Neuronal stem cell (in vitro differentiated cells): ENCODE data around the gene ICOS.

Source experiments
- DNase-seq: peaks from one replicate; pipeline ENCODE4 v3.0.0-alpha.2; 2013; ENCODE audit warnings: low spot score
- H2AFZ ChIP-seq: one replicate; pipeline ENCODE4 v1.6.1; 2013; ENCODE audit warnings: mild to moderate bottlenecking, low read length, inconsistent platforms
- H2AK5ac ChIP-seq: 2 replicates; pipeline ENCODE4 v1.6.1; 2013; ENCODE audit warnings: low read depth, mild to moderate bottlenecking, inconsistent platforms, low read length, moderate library complexity, mixed read lengths
- H2BK120ac ChIP-seq: 2 replicates; pipeline ENCODE4 v1.6.1; 2013; ENCODE audit warnings: low read depth, mild to moderate bottlenecking, inconsistent platforms, low read length, moderate library complexity, mixed read lengths
- H2BK12ac ChIP-seq: one replicate; pipeline ENCODE4 v1.6.1; 2013; ENCODE audit warnings: low read length, inconsistent platforms
- H2BK15ac ChIP-seq: 2 replicates; pipeline ENCODE4 v1.6.1; 2013; ENCODE audit warnings: mild to moderate bottlenecking, low read length, inconsistent platforms, mixed read lengths
- H2BK5ac ChIP-seq: one replicate; pipeline ENCODE4 v1.6.1; 2013; ENCODE audit warnings: inconsistent platforms, mild to moderate bottlenecking, low read length, moderate library complexity
- H3K14ac ChIP-seq: one replicate; pipeline ENCODE4 v1.6.1; 2013; ENCODE audit warnings: low read length, inconsistent platforms
- H3K18ac ChIP-seq: 2 replicates; pipeline ENCODE4 v1.6.1; 2013; ENCODE audit warnings: low read length, inconsistent platforms
- H3K23ac ChIP-seq: 2 replicates; pipeline ENCODE4 v1.6.1; 2013; ENCODE audit warnings: low read depth, mild to moderate bottlenecking, mixed read lengths, low read length, inconsistent platforms; ENCODE audit not compliant: poor library complexity
- H3K27ac ChIP-seq: replicated peaks from 3 replicates; pipeline ENCODE4 v1.5.1; 2013; ENCODE audit warnings: low read length, inconsistent platforms
- H3K27me3 ChIP-seq, 3 experiments: 2 replicates each; pipeline ENCODE4 v1.6.1; 2013; ENCODE audit warnings: low read length in 3 of 3, mild to moderate bottlenecking in 2 of 3, inconsistent platforms in 1 of 3, low read depth in 1 of 3, mixed read lengths in 1 of 3, moderate library complexity in 1 of 3; ENCODE audit not compliant: control insufficient read depth in 3 of 3, insufficient read depth in 3 of 3
- H3K36me3 ChIP-seq, 2 donors: replicated peaks in 1 of 2; 2 replicates each; pipeline ENCODE4 v1.6.1; 2013; ENCODE audit warnings: low read length in 2 of 2; ENCODE audit not compliant: control insufficient read depth in 2 of 2, insufficient read depth in 2 of 2
- H3K4ac ChIP-seq: 2 replicates; pipeline ENCODE4 v1.6.1; 2013; ENCODE audit warnings: inconsistent platforms, mild to moderate bottlenecking, low read length, moderate library complexity
- H3K4me1 ChIP-seq, 2 donors: 1 replicate in 1 of 2; 2 replicates in 1 of 2; pipeline ENCODE4 v1.6.1; 2013; ENCODE audit warnings: low read length in 2 of 2, low read depth in 1 of 2; ENCODE audit not compliant: control insufficient read depth in 2 of 2, insufficient read depth in 1 of 2
- H3K4me2 ChIP-seq: one replicate; pipeline ENCODE4 v1.6.1; 2013; ENCODE audit warnings: mild to moderate bottlenecking, low read length, inconsistent platforms; ENCODE audit not compliant: insufficient read depth, poor library complexity, severe bottlenecking
- H3K4me3 ChIP-seq, 2 donors: 2 replicates each; pipeline ENCODE4 v1.5.1; 2013; ENCODE audit warnings: low read length in 2 of 2, mild to moderate bottlenecking in 2 of 2, inconsistent platforms in 1 of 2, moderate library complexity in 1 of 2
- H3K79me1 ChIP-seq: one replicate; pipeline ENCODE4 v1.6.1; 2013; ENCODE audit warnings: low read depth, mild to moderate bottlenecking, inconsistent platforms, low read length, moderate library complexity
- H3K9ac ChIP-seq: one replicate; pipeline ENCODE4 v1.6.1; 2013; ENCODE audit warnings: mild to moderate bottlenecking, low read depth, low read length, inconsistent platforms; ENCODE audit not compliant: poor library complexity
- H3K9me3 ChIP-seq, 2 donors: replicated peaks in 1 of 2; 2 replicates each; pipeline versions ENCODE3 to v1.6.1; 2013; ENCODE audit warnings: low read length in 2 of 2, mild to moderate bottlenecking in 2 of 2, inconsistent platforms in 1 of 2, low read depth in 1 of 2, mixed read lengths in 1 of 2, moderate library complexity in 1 of 2; ENCODE audit not compliant: control insufficient read depth in 2 of 2, insufficient read depth in 1 of 2
- H4K8ac ChIP-seq: one replicate; pipeline ENCODE4 v1.6.1; 2013; ENCODE audit warnings: low read depth, mild to moderate bottlenecking, inconsistent platforms, low read length, moderate library complexity
- H4K91ac ChIP-seq: one replicate; pipeline ENCODE4 v1.6.1; 2013; ENCODE audit warnings: low read length, low read depth, mild to moderate bottlenecking, inconsistent platforms; ENCODE audit not compliant: poor library complexity
- WGBS, 2 donors: extraction: QIAGEN DNeasy Blood & Tissue Kit; methylation state at CpG; one replicate each; pipeline ENCODE4 v1.1.7; 2013; ENCODE audit warnings: missing lambda C conversion rate in 2 of 2, mixed read lengths in 1 of 2; ENCODE audit not compliant: insufficient read length in 2 of 2, insufficient replicate concordance in 1 of 2; ENCODE audit errors: extremely low coverage in 2 of 2; 5-methylcytosine and 5-hydroxymethylcytosine counted together

The ICOS gene

DNA sequence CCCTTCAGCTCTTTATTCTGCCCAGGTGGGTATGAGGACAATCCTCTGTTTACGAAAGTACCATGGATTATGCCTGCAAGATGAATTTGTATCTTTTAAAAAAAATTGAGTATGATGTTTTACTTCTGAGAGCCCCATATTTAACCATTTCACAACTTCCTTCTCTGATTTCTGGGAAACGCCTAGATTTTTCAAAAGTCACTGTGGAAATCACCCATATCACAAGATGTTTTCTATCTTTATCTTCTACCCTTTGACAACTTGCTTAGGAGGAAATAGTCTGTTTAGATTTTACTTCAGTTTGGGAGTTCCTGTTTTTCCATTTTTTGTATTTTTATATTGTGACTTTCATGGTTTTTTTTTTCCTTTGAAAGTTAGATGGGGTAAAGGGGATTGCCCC lies 53.0 kb downstream of the ICOS start:
- H4K8ac ChIP-seq = no peak overlapping the region
- no CpG with 5 or more reads among the region's 2 CpGs for WGBS, 2 donors

GRCh38 chr2:203992509-203992908 lies 55.9 kb downstream of the ICOS start:
- Histone ChIP-seq H3K27ac (no peak overlapping the region), H3K4me1 (no peaks in the 10 kb centered on the region), H4K8ac (no peak overlapping the region), H3K4ac (no peak overlapping the region), H3K4me2 (no peak overlapping the region), H3K23ac (no peak overlapping the region), H3K14ac (no peak overlapping the region), H4K91ac (no peak overlapping the region), H2BK12ac (no peak overlapping the region), H3K4me3 (no peak overlapping the region), H2AFZ (no peak overlapping the region), H3K18ac (no peak overlapping the region), H3K79me1 (no peaks in the 10 kb centered on the region), H2BK15ac (no peak overlapping the region), H3K9me3 (no peaks in the 10 kb centered on the region), H2BK5ac (no peak overlapping the region), H2AK5ac (no peak overlapping the region), H3K36me3 (no peaks in the 10 kb centered on the region), H3K27me3 (no peaks in the 10 kb centered on the region), H2BK120ac (no peak overlapping the region), H3K9ac (no peak overlapping the region)
- no peak for DNase-seq
- WGBS, 2 donors = no CpG with 5 or more reads among the region's 1 CpG

More for the DNA sequence above, 53.0 kb downstream of the ICOS start:
- Histone ChIP-seq H3K9ac (no peak overlapping the region), H3K27ac (no peak overlapping the region), H3K79me1 (no peaks in the 10 kb centered on the region), H2BK120ac (no peak overlapping the region), H3K9me3 (no peaks in the 10 kb centered on the region), H4K91ac (no peak overlapping the region), H3K4me3 (no peak overlapping the region), H3K27me3 (no peaks in the 10 kb centered on the region), H3K14ac (no peak overlapping the region), H2AFZ (no peak overlapping the region), H2AK5ac (no peak overlapping the region), H2BK5ac (no peak overlapping the region), H3K4ac (no peak overlapping the region), H2BK15ac (no peak overlapping the region), H3K4me2 (no peak overlapping the region), H2BK12ac (no peak overlapping the region), H3K18ac (no peak overlapping the region), H3K23ac (no peak overlapping the region), H3K36me3 (no peaks in the 10 kb centered on the region), H3K4me1 (no peaks in the 10 kb centered on the region)
- no peak for DNase-seq

- Histone ChIP-seq H2AFZ (no peak overlapping the region), H4K8ac (no peak overlapping the region), H3K4me3 (no peak overlapping the region), H3K9ac (no peak overlapping the region), H3K79me1 (no peaks in the 10 kb centered on the region), H4K91ac (no peak overlapping the region), H2BK12ac (no peak overlapping the region), H3K23ac (no peak overlapping the region), H3K27ac (no peak overlapping the region), H2BK15ac (no peak overlapping the region), H2BK120ac (no peak overlapping the region), H3K4me1 (no peaks in the 10 kb centered on the region), H2AK5ac (no peak overlapping the region), H2BK5ac (no peak overlapping the region), H3K9me3 (no peaks in the 10 kb centered on the region), H3K36me3 (no peaks in the 10 kb centered on the region), H3K4ac (no peak overlapping the region), H3K27me3 (no peaks in the 10 kb centered on the region), H3K18ac (no peak overlapping the region), H3K4me2 (no peak overlapping the region), H3K14ac (no peak overlapping the region)
- no CpG with 5 or more reads among the region's 4 CpGs for WGBS, 2 donors
- no peak for DNase-seq
Measured at GRCh38 chr2:203993011-203993410, 56.4 kb downstream of the ICOS start.

GRCh38 chr2:203993560-203993959 lies 57.0 kb downstream of the ICOS start:
- no CpG with 5 or more reads among the region's 4 CpGs for WGBS, 2 donors
- Histone ChIP-seq H3K27me3 (no peaks in the 10 kb centered on the region), H3K23ac (no peak overlapping the region)

More at GRCh38 chr2:203993560-203993959, 57.0 kb downstream of the ICOS start:
- H2BK15ac ChIP-seq = no peak overlapping the region
- H2AK5ac ChIP-seq = no peak overlapping the region
- no peak overlapping the region for H3K14ac ChIP-seq
- no peaks in the 10 kb centered on the region for H3K9me3 ChIP-seq
- no peak overlapping the region for H2AFZ ChIP-seq
- no peak overlapping the region for H3K4me2 ChIP-seq
- H2BK120ac ChIP-seq = no peak overlapping the region
- H3K9ac ChIP-seq = no peak overlapping the region
- H3K4me1 ChIP-seq = no peaks in the 10 kb centered on the region
- no peaks in the 10 kb centered on the region for H3K79me1 ChIP-seq
- H2BK5ac ChIP-seq = no peak overlapping the region
- DNase-seq = no peak
- no peak overlapping the region for H3K27ac ChIP-seq
- no peak overlapping the region for H3K4me3 ChIP-seq
- no peak overlapping the region for H3K18ac ChIP-seq
- H2BK12ac ChIP-seq = no peak overlapping the region
- H3K36me3 ChIP-seq = no peaks in the 10 kb centered on the region
- no peak overlapping the region for H4K8ac ChIP-seq
- no peak overlapping the region for H4K91ac ChIP-seq
- no peak overlapping the region for H3K4ac ChIP-seq
